Measurements from ENCODE around the gene GARIN5B.

GARIN5B gene

DNA sequence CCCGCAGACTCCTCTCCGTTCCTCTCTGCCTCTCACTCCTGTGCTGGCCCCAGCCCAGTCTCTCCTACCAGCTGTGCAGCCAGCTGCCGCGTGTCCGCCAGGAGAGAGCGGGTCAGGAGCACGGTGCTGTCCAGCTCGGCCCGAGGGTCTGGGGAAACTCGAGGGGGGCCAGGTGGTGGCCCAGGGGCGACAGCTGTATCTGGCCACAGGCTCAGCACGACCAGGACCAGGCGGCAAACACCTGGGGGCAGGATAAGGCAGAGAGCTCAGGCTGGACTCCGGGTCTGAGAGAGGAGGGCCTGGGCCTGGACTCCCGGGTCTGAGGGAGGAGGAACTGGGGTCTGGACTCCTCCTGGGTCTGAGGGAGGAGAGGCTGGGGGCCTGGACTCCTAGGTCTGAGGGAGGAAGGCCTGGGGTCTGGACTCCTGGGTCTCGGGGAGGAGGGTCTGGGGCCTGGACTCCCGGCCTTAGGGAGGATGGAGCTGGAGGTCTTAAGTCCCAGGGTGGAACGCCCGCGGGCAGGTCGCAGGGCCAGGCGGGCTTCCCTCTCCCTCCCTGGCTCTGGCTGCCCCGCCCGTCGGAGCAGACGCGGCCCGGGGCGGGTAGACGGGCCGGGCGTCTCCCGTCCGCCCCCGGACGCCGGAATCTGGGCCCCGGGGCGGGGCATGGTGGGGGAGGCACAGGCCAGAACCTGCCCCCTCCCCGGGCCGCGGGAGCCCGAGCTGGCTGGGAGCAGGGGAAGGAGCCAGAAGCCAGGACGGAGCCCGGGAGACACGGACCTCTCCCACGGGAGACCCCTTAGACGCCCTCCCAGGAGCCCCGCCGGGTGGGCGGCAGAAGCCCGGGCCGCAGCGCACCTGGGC, 5.9 kb upstream of the GARIN5B start:
- DNase-seq = no peak

DNA sequence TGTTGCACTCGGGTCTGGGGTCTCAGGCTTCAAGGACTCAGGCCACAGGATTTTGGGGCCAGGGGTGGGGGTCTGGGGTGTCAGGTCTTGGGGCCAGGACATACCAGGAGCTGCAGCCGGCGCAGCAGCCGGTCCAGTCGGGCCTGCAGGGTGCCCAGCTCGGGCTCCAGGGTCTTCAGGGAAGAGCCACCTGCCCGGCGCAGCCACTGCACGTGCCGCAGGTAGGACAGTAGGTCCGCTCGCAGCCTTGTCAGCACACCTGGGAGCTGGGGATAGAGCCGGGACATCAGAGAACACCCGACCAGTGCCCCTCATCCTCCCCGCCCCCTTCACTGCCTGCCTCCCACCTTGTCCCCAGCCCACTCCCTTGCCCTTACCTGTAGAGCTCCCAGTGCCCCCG, 5.0 kb upstream of the GARIN5B start:
- DNase-seq = no peak

DNA sequence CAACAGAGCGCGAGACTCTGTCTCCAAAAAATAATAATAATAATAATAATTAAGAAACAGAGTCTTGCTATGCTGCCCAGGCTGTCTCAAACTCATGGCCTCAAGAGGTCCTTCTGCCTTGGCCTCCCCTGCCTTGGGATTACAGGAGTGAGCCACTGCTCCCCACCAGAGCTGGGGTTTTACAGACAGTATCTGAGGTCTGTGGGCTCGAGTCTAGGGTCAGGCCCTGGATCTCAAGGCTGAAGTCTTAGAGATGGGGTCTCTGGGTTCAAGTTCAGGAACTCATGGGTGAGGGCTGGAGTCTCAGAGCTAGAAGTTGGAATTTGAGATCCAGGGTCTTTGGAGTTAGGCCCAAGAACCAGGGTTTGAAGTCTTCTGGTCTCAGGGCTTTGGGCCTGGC, 3.7 kb upstream of the GARIN5B start:
- no peak for DNase-seq

DNA sequence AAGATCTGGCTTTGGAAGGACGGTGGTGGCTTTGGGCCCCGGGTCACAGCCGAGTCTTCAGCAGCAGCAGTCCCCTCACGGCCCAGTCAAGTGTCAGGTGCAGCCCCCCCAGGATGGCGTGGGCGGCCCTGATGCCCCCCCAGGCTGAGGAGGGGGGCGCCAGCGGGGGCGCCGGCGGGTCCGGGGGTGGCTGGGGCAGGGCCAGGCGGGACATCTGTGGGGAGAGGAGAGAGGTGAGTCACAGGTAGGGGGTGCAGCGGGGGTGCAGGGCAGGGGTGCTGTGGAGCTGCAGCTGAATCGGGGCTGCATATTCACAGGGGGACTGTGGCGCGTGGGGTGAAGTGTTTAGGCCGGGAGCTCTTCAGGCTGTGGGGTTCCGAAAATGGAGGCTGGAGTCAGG, 2.9 kb upstream of the GARIN5B start:
- DNase-seq = no peak

DNA sequence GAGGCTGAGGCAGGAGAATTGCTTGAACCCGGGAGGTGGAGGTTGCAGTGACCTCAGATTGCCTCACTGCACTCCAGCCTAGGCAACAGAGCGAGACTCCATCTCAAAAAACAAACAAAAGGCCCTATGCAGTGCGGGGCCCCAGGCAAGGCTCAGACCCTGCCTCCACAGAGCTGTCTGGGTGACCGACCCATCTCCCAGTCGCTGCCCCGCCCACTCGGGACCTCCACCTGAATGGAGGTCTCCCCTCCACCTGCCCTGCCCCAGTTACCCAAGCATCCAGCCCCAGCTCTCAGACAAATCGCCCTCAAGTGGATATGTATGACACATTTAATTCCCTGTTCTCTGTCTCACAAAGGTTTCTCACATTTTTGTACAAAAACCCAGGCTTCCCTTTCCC, 2.2 kb upstream of the GARIN5B start:
- no peak for DNase-seq

DNA sequence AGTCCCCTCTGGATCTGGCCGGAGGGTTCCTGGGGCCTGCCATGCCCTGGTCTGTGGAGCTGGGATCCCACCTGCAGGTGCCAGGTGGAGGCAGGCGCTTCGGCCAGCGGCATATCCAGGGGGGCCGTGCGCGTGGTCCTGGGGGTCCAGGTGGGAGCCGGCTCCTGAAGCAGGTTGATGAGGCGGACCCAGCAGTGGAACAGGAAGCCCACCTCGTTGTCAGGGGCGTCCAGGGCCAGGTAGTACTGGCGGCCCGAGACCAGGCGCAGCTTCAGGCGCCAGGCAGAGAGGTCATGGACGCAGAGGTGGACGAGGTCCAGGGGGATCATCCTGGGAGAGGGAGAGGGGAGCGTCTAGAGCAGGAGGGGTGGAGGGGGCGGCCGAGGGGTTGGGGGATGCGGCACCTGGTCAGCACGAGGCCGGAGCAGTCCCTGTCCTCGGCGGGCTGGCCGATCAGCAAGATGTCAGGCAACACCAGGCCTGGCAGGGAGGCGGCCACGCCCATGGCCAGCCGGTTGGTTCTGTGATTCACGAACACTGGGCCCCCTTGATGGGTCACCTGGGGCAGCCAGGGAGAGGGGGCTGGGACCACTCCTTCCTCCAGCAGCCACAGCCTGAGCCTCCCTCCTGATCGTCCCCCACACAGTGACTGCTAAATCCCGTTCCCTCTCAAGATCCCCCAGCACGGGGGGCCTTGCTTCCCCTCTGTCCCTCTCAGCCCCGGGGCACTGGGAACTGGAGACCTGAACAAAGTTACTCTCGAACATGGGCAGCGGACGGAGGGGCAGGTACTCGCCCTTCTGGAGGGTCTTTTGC, 678 bp downstream of the GARIN5B start:
- DNase-seq = no peak

DNA sequence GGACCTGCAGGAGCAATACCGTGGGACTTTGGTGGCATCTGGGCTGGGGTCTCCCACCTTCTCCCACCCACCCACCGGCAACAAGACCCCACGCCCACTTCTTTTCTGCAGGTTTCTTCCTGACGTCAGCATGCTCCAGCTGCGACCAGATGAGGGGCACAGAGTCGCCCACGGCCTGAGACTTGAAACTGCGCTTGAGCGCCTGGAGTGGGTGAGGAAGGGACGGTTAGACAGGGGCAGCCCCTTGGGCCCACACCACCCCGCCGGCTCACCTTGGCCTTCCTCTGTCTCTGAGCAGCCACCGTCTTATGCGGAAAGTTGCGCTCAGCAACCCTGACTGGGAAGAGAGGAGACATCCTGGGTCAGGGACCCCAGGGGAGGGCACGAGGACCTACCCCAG, 2.2 kb downstream of the GARIN5B start:
- no peak for DNase-seq

DNA sequence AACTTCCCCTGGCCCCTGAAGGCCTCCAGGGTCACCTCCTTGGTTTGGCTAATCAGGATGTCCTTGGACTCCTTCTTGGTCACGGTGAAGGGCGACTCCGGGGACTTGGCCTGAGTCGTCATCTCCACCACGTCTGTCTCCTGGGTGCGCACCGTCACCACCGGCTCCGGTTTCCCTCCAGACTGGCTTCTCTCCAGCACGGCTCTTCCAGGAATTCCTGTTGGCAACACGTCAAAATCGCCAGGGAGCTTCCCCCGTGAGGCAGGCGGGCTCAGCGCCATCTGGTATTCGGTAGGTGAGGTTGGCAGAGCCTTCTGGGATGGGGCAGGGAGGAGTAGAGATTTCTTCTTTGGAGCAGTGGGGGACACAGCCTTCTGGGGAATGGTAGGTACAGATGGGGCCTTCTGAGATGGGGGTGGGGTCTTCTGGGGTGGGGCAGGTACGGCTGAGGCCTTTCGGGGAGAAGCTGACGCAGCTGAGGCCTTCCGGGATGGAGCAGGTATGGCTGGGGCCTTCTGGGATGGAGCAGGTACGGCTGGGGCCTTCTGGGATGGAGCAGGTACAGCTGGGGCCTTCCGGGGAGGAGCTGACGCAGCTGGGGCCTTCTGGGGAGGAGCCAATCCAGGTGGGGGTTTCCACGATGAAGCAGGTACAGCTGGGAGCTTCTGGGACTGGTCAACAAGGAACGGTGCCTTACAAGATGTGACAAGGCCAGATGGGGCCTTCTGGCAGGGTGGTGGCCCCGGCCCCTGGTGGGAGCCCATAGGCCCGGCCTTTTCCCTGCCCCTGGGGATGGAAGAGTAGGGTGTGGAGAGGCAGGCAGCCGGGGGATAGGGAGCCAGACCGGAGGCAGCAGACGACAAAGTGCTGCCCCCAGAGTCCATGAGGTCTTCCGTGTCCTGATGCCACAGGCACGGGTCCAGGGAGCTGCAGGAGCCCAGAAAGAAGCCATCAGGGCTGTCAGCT, 3.8 kb downstream of the GARIN5B start:
- DNase-seq = no peak

DNA sequence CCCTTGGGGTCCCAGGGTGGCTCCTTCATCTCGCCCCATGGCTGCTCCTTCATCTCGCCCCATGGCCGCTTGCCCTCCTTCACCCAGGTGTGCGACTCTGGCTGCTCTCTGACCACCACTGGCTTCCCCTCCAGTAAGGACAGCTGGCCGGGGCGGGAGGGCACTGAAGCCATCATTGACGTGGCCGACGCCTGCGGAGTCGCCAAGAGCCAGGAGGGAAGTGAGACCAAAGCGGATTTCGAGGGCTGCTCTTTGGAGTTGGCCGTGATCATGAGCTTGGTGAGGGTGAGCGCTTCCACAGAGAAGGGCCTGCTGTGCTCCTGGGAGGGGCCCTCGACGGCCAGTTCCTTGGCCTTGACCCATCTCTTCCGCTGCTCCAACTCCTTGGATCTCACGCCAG, 4.6 kb downstream of the GARIN5B start:
- DNase-seq = no peak

DNA sequence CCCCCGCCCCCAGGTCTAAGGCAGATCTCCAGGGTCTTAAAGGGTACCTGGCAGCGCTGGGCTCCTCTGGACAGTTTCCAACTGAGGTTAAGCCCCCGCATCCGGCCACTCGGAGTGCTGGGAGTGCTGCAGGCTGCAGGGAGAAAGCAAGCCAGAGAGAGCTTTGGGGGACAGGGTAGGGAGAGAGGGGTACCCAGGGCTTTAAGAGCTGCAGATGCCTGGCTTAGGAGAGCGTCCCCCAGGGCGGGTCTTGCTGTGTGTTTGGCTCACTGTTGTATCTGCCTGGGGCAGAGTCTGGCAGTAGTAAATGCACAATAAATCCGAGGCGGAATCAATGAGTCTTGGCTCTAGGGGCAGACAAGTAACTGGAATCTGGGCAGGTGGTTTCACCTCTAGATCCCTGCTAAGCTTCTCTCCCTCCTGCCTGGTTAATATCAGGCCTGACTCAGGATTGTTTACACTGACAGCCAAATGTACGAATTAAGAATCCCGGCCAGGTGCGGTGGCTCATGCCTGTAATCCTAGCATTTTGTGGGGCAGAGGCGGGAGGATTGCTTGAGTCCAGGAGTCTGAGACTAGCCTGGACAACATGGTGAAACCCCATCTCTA, 7.7 kb downstream of the GARIN5B start:
- no peak for DNase-seq

DNA sequence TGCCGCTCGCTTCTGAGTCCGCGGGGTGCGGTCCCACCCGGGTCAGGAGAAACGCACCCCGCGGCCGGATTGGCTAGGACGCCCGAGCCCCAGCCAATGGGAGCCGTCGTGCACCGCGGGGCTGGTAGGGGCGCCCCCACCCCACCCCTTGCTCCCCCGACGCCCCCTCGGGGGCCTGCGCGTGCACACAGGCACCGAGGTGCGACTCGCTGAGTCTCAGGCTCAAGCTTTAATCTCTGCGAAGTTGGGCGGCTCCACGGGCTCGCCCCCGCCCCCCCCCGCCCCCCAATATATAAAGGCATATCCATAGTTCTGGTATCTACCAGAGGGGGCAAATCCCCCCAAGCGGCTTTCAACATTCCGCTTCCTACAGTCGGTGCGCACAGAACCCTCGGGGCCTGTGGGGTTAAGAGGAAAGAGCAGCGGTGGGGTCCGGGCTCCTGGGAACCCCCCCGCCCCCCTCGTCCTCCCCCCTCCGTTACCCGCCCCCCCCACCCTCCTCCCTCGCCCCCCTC, 8.3 kb downstream of the GARIN5B start, which contains the start of gene COX6B2:
Gene COX6B2, minus strand, starts transcription at position 22 of the 515 bp plus-strand sequence. CDS start 198 bp downstream, outside the sequence.
- no peak for DNase-seq

DNA sequence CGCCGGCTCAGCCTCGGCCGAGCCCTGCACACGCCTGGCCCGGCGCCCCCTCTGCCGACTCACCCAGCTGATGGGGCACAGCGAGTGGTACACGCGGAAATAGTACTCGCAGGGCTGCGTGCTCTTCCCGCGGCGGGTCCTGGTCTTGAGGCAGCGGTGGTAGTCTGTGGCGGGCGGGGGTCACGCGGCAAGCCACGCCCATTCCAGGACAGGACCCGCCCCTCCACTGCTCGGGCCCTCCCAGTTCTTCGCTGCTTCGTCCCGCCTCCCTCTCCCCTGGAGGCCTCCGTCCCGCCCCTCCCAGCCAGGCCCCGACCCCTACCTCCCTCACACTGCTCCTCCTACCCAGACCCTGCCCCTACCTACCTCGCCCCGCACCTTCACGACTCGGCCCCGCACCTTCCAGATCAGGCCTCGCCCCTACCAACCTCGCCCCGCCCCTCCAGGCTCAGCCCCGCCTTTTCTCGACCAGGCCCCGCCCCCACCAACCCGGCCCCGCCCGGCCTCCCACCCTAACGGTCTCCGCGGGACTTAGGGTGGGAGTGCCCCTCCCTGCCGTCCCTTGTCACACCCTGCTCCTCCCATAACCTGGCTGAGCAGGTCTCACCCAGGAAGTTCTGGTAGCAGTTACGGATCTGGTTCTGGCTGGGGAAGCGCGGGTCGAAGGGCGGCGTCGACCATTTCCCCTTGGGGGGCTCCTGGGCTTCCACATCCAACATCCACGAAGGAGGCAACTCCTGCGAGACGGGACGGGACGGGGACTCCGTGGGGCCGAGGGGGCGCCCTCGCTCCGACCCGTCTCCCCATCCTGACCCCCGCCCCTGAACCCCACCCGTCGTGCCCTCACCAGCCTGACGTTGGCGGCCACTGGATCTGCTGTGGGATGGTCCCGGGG, 9.0 kb downstream of the GARIN5B start:
- DNase-seq = peak; percentile 75 to 81

DNA sequence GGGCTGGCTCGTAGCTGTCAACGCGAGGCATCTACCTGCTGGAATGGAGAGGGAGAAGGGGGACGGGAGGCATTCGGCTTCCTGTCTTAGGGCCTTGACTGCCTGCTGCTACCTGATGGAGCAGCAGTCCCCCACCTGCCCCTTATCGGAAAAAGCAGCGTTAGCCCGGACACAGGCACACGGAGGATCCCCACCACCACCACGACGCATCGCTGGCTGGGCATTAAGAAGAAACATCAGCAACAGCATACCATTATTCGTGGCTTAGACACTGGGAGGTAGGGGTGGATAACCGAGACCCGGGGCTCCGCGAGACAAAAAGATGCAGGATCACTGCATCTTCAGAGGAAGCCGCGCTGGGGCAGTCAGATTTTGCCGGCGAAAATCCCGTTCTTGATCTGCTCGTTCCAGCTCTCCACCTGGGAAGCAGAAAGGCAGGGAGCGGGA, 9.7 kb downstream of the GARIN5B start:
- no peak for DNase-seq

DNA sequence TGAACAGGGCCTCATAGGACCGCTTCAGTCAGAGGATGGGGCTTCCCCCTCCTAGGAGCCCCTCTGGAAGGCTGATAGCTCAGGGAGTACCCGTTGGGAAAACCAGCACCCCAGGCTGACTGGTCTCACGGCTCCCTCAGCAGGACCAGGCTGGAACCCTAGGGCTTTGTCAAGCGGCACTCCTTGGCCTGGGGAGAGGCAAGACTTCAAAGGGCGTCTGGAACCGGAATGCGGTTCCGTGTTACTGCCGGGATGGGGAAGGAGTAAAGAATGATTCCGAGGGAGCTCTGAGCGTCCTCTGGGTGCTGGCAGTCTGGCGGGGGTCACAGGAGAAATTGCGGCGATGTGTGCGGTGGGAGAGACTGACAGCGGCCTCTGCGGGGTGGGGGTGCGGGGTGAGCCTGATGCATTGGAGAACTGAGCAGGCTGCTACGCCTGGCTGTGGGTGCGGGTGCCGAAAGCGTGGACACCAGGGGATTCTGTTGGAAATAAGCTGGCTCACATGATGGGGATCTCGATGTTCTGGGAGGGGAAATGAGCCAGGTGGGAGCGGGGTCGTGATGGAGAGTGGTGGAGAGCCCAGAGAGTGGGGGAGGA, 10.4 kb downstream of the GARIN5B start:
- DNase-seq = no peak

DNA sequence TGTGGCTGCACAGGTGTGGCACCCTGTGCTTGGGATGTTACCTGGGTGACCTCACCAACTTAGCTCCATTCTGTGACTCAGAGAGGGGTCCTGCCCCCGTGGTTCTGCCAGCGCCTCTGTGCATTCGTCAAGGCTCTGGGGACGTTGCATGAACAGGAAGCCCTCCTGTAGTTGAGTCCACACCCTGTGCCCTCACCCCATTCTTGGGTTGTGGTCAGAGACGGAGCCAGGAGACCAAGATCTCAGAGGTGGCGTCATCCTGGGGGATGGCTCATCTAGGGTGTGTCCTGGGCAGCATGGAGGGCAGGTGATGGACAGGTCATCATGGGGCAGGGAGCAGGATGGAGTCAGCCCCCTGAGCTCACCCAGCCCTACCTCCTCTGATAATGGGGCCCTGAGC, 11.0 kb downstream of the GARIN5B start:
- no peak for DNase-seq

DNA sequence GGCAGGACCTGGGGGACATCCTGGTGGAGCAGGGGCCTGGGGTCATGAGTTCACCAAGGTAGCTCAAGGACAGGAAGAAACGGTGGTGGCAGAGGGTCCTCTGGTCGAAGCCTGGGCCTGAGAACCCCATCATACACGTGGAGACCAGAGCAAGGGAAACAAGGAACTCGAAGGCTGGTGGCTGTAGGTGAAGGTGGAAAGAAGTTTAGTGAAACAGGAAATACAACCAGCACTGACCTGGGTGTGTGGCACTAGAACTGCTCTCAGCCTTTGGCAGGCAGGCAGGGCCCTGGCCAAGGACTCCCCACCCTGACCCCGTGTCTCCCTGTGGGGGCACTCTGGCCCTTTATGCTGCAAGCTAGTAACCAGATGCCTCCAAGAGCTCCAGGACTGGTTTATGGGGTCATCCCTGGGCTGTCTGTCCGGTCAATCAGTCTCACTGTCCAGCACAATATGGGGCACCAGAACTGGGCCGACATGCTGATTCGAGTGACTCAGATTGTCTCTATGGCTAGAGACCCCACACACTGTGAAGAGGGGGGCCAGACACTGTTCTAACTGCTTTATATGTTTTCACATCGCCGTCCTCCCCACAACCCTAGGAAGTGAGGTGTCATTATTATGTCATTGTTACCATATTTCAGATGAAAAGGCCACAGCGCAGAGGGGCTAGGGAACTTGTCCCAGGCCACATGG, 12.3 kb downstream of the GARIN5B start:
- no peak for DNase-seq

DNA sequence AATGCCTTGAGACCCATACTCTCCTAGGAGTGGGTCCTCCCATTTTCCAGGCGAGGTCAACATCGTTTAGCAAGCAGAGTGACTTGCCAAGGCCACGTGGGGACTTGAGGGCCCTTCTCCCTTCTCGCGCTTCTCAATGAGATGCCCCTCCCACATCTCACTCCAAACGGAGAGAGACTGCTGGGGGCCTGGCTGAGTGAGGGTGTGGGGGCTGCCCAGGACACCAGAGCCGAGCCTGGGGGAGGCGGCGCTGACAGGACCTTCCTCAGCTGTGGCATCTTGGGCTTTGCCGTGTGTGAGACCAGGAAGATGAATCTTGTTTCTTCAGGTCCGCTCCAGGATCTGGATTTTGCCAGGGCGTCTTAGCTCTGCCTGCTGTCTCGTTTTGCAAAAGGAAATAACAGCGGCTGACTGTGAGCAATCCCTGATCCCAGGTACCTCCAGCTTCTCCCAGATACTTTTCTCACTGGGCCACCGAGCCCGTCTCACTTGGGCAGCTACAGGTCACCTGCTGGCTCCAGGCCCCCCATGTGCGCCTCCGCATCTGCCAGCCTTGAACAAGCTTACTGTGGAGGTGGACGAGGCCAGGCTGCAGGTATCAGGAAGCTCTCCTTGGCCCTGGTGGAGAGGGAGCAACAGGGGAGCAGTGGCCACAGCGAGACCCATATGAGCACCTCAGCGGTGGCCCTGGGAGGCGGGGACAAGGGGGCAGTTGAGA, 14.6 kb downstream of the GARIN5B start:
- no peak for DNase-seq

DNA sequence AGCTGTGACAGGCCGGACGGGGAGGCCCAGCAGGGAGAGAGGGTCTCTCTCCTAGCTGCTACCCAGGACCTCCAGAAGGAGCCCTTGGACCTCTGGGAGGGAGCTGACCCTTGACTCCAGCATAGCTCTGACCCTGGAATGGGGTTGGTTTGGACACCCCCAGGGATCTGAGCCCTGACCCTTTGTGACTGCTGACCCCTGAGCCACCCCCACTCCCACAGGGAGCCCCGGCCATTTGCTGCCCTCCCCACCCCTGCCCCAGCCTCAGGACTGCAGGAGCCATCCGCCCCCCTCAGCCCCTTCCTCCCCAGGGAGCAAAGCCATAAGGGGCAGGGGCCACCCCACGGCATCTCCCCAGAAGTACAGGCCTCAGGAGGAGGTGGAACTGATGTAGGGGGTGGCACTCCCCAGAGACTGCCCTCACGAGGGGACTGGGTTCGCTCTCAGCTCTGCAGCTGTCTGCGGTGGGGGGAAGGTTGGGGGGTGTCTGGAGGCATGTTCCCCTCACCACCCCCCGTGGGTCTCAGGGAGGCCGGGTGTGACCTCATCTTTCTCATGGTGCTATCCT, 15.5 kb downstream of the GARIN5B start:
- no peak for DNase-seq
